Breast epithelium (tissue), 4 donors: ENCODE results near the gene NT5DC1. TPM values are rescaled to one million over a fixed set of nuclear protein-coding genes. Genes with fewer than 3 reads are reported as not detected.

Experiments used
- DNase-seq, 2 donors: peaks; one replicate each; pipeline ENCODE4 v3.0.0-alpha.2; 2019; ENCODE audit warnings: low spot score in 2 of 2
- H3K27ac ChIP-seq, 2 donors: fragments of 200-600 bp; sonication (generic) in 1 of 2; one replicate each; pipeline ENCODE4 v1.5.1; 2016 to 2019; ENCODE audit warnings: mild to moderate bottlenecking in 1 of 2
- H3K27me3 ChIP-seq, 2 donors: fragments of 200-600 bp; sonication (generic) in 1 of 2; one replicate each; pipeline versions ENCODE4 v1.5.1 to v1.6.0; 2017 to 2019; ENCODE audit warnings: control low read depth in 1 of 2, mild to moderate bottlenecking in 1 of 2
- H3K36me3 ChIP-seq: fragments of 200-600 bp; one replicate; pipeline ENCODE4 v1.5.1; 2019
- H3K4me1 ChIP-seq, 2 donors: fragments of 200-600 bp; sonication (generic); one replicate each; pipeline ENCODE4 v1.5.1; 2016 to 2019; ENCODE audit warnings: control low read depth in 1 of 2
- H3K4me3 ChIP-seq, 3 donors: fragments of 200-600 bp; sonication (generic); 1 replicate in 2 of 3; 2 replicates in 1 of 3; pipeline ENCODE4 v1.5.1; 2016 to 2019; ENCODE audit warnings: mild to moderate bottlenecking in 3 of 3, moderate library complexity in 2 of 3
- H3K9me3 ChIP-seq, 2 donors: fragments of 200-600 bp; sonication (generic) in 1 of 2; one replicate each; pipeline ENCODE4 v1.5.1; 2016 to 2019; ENCODE audit warnings: control low read depth in 1 of 2
- POLR2A ChIP-seq: fragments of 450-650 bp; IDR thresholded peaks from one replicate; pipeline ENCODE4 v1.6.1; 2016; ENCODE audit warnings: antibody characterized with exemption, mild to moderate bottlenecking, moderate library complexity
- POLR2AphosphoS5 ChIP-seq, 3 donors: sonication (generic); formaldehyde crosslinking; IDR thresholded peaks; one replicate each; pipeline ENCODE4 v1.6.1; 2017; ENCODE audit warnings: antibody characterized with exemption in 3 of 3
- intact Hi-C: fragments of 100-400 bp; cut with DNase I; formaldehyde crosslinking; loops from one replicate; pipeline ENCODE4 v1.15.1; 2023; ENCODE audit warnings: low total_unique reads
- total RNA-seq, 3 donors: library from RNA; depleted of rRNA; stranded (reverse); fragments of >200 nt; gene quantifications; one replicate each; pipeline ENCODE4 v1.1.0, GENCODE V29; 2016
- TF ChIP-seq, protein P1 (sequence below), 3 donors: fragments of 450-650 bp; IDR thresholded peaks; one replicate each; pipeline ENCODE4 v1.5.1; 2016 to 2017; ENCODE audit warnings: antibody characterized with exemption in 3 of 3, mild to moderate bottlenecking in 3 of 3, moderate library complexity in 3 of 3

Gene NT5DC1
- total RNA-seq, 3 donors from 2014 or later, result 11.2 to 13.3 (median 11.8) TPM

DNA sequence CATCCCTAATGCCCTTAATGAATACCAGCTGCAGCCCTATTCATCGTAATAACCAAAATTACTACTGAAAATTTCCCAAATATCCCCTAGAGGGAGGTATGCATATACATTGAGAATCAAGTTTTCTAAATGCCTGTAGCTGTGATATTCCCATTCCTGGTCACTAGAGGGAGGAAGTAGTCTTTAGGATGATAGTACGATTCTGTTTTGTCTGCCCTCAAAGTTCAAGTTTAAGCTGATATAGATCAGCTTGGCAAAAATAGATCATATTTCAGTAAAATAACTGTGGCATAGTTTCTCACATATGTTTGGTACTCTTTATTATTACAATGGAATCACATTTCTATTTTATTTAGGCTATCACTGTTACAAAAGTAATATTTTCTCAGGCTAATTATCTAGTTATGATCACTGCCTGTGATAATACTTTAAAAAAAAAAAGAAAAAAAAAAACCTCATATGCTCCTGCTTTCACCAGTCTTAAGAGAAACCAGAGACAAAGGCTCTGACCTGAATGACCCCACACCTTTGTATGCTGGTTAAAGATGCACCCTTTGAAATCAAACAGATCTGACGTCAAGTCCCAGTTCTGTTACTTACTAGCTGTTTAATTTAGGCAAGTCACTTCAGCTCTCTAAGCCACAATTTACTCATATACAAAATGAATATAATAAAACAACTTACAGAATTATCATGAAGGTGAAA lies 168.1 kb downstream of the NT5DC1 start:
- Histone ChIP-seq H3K4me1 (no peaks in the 10 kb centered on the region), H3K4me3 (no peak overlapping the region), H3K27ac (no peak overlapping the region), H3K36me3 (no peaks in the 10 kb centered on the region), H3K27me3 (no peaks in the 10 kb centered on the region), H3K9me3 (peaks cover 0 to 3% of the 10 kb centered on the region in 2 donors)
- intact Hi-C loops, result no loop called here
- TF ChIP-seq POLR2AphosphoS5 (IDR thresholded peaks at IDR 0.05), result no peak
- TF ChIP-seq, protein P1, sequence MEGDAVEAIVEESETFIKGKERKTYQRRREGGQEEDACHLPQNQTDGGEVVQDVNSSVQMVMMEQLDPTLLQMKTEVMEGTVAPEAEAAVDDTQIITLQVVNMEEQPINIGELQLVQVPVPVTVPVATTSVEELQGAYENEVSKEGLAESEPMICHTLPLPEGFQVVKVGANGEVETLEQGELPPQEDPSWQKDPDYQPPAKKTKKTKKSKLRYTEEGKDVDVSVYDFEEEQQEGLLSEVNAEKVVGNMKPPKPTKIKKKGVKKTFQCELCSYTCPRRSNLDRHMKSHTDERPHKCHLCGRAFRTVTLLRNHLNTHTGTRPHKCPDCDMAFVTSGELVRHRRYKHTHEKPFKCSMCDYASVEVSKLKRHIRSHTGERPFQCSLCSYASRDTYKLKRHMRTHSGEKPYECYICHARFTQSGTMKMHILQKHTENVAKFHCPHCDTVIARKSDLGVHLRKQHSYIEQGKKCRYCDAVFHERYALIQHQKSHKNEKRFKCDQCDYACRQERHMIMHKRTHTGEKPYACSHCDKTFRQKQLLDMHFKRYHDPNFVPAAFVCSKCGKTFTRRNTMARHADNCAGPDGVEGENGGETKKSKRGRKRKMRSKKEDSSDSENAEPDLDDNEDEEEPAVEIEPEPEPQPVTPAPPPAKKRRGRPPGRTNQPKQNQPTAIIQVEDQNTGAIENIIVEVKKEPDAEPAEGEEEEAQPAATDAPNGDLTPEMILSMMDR (IDR thresholded peaks at IDR 0.05), result peak; percentile 47 to 73 (median 59)
- no peak for DNase-seq

DNA sequence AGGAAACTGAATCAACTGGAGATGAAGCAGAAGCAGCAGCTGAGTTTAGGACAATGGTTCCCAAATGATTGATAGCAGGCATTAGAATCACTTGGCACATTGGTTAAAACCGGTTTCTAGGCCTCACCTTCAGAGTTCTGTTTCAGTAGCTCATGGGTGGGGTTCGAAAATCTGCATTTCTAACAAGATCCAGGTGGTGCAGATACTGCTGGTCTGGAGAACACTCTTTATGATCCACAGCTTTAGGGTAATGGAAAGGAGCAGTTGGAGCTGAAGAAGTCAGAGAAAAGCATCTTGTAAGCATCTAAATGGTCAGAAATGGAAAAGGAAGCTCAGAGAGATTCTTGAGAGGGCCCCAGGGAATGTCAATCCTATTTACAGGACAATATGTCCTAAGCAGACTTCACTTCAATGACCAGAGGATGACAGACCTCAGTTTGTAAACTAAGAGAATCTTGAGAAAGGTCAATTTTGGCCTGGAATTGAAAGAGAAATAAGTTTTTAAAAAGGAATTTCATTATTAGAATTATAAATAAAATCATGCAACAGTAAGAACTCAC lies 170.6 kb downstream of the NT5DC1 start:
- H3K27ac ChIP-seq, result no peak overlapping the region
- DNase-seq, result no peak
- H3K4me3 ChIP-seq, result no peak overlapping the region
- no peaks in the 10 kb centered on the region for H3K27me3 ChIP-seq
- peaks cover 0 to 1% of the 10 kb centered on the region in 2 donors for H3K4me1 ChIP-seq
- intact Hi-C loops, result no loop called here
- H3K9me3 ChIP-seq, result no peaks in the 10 kb centered on the region
- TF ChIP-seq, protein P1 (IDR thresholded peaks at IDR 0.05), result no peak
- TF ChIP-seq POLR2AphosphoS5 (IDR thresholded peaks at IDR 0.05) (no peak), POLR2A (no peak)
- no peaks in the 10 kb centered on the region for H3K36me3 ChIP-seq

DNA sequence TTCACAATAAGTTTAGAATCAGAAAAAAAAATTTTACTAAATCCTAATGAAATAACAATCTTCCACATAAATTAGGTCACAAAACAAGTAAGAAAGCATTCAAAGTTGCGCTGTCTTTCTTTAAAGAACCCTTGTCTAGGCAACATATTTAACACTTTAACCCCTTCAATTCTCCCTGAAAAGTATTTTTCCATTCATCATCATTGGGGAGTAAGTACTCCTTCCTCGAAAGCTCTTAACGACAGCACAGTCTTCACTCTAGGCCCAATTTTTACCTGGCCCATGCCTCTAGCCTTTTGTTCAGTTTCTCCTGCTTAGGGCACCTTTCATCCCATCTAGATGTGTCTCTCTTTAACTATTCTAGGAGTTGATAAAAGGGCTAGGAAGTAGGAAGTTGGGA lies 176.5 kb downstream of the NT5DC1 start:
- intact Hi-C loops, result no loop called here
- TF ChIP-seq POLR2A, result no peak
- Histone ChIP-seq H3K4me1 (peaks cover 0 to 13% of the 10 kb centered on the region in 2 donors), H3K27ac (peak overlapping the region; percentile 41 to 100), H3K36me3 (no peaks in the 10 kb centered on the region), H3K4me3 (peak overlapping the region; percentile 89 to 91 (median 90)), H3K27me3 (no peaks in the 10 kb centered on the region), H3K9me3 (no peaks in the 10 kb centered on the region)
- DNase-seq, result no peak

DNA sequence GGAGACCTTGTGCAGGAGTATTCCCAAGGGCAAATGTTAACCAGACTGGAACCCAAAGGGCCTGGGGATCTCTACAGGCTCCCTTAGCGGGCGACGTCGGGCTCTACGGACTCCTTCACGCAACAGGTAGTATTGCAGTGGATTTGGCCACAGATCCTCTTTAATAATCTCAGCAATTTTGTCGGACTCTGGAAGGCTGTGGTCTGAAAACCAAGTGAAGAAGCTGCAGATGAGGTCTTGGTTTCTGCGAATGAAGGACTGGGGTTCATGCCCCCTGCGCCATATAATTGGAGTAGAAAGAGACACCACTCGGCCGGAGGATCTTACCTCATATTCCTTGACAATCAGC lies 177.8 kb downstream of the NT5DC1 start:
- Histone ChIP-seq H3K4me3 (peak overlapping the region; percentile 89 to 91 (median 90)), H3K27ac (peak overlapping the region; percentile 99 to 100), H3K27me3 (no peaks in the 10 kb centered on the region), H3K36me3 (no peaks in the 10 kb centered on the region), H3K4me1 (peaks cover 0 to 13% of the 10 kb centered on the region in 2 donors), H3K9me3 (no peaks in the 10 kb centered on the region)
- intact Hi-C loops, result no loop called here
- no peak for DNase-seq
- TF ChIP-seq POLR2AphosphoS5 (IDR thresholded peaks at IDR 0.05) (no peak), POLR2A (no peak)
- TF ChIP-seq, protein P1 (IDR thresholded peaks at IDR 0.05), result no peak

DNA sequence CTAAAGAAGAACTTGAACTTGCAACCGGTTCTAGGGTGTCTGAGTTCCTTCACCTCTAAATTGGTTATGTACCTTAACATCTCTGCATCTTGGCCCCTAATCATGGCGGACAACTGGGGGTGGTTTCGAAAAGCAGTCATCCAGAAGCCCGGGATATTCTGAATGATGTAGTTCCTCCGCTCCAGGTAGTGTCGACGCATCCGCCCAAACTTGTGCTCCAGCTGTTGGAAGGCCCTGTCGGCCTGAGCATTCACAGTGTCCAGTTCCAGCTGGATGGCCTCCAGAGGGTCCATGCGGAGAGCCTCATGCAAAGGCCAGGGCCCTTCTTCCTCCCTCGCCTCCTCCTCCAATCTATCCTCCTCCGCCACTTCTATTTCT lies 178.2 kb downstream of the NT5DC1 start:
- peak overlapping the region; percentile 89 to 91 (median 90) for H3K4me3 ChIP-seq
- no peaks in the 10 kb centered on the region for H3K36me3 ChIP-seq
- intact Hi-C loops, result no loop called here
- peak in 1 of 2 donors; percentile 50 for DNase-seq
- TF ChIP-seq POLR2AphosphoS5 (IDR thresholded peaks at IDR 0.05) (no peak), POLR2A (no peak)
- TF ChIP-seq, protein P1 (IDR thresholded peaks at IDR 0.05), result no peak
- no peaks in the 10 kb centered on the region for H3K27me3 ChIP-seq
- peaks cover 0 to 13% of the 10 kb centered on the region in 2 donors for H3K4me1 ChIP-seq
- no peaks in the 10 kb centered on the region for H3K9me3 ChIP-seq
- H3K27ac ChIP-seq, result peak overlapping the region; percentile 99 to 100
